Skeletal muscle satellite cell (primary cell): Measurements from ENCODE around the gene CDH23.

Experiments used
- H3K27me3 ChIP-seq: 2 replicates; pipeline ENCODE4 v1.7.0; 2013; ENCODE audit warnings: low read length; ENCODE audit not compliant: control insufficient read depth, insufficient read depth
- H3K36me3 ChIP-seq: 2 replicates; pipeline ENCODE4 v1.7.0; 2013; ENCODE audit warnings: mild to moderate bottlenecking, control low read depth, low read length; ENCODE audit not compliant: insufficient read depth
- H3K4me1 ChIP-seq: 2 replicates; pipeline ENCODE4 v1.7.0; 2013; ENCODE audit warnings: low read length; ENCODE audit not compliant: control insufficient read depth, insufficient read depth
- H3K4me2 ChIP-seq: 2 replicates; pipeline ENCODE4 v1.7.0; 2013; ENCODE audit warnings: mild to moderate bottlenecking, low read length
- H3K4me3 ChIP-seq: 2 replicates; pipeline ENCODE4 v1.7.0; 2013; ENCODE audit warnings: low read length
- H3K9ac ChIP-seq: 2 replicates; pipeline ENCODE4 v1.7.0; 2013; ENCODE audit warnings: mild to moderate bottlenecking, low read depth, low read length, moderate library complexity
- H3K9me3 ChIP-seq: replicated peaks from 2 replicates; pipeline ENCODE4 v1.7.0; 2013; ENCODE audit warnings: mild to moderate bottlenecking, control low read depth, low read length

Gene CDH23

GRCh38 chr10:71797533-71798307 lies 401.0 kb downstream of the CDH23 start:
- no peaks in the 10 kb centered on the region for H3K36me3 ChIP-seq
- H3K9me3 ChIP-seq, result no peaks in the 10 kb centered on the region
- H3K4me3 ChIP-seq, result no peak overlapping the region
- H3K9ac ChIP-seq, result no peak overlapping the region
- no peak overlapping the region for H3K4me2 ChIP-seq
- peaks cover 34% of the 10 kb centered on the region for H3K27me3 ChIP-seq
- H3K4me1 ChIP-seq, result no peaks in the 10 kb centered on the region

DNA sequence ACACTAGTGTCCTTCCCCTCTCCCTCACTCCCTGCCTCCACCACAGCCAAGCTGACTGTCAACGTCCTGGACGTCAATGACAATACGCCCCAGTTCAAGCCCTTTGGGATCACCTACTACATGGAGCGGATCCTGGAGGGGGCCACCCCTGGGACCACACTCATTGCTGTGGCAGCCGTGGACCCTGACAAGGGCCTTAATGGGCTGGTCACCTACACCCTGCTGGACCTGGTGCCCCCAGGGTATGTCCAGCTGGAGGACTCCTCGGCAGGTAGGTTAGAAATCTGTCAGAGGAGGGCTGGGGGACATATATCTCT lies 401.5 kb downstream of the CDH23 start:
- no peak overlapping the region for H3K4me3 ChIP-seq
- H3K36me3 ChIP-seq, result no peaks in the 10 kb centered on the region
- peaks cover 30% of the 10 kb centered on the region for H3K27me3 ChIP-seq
- H3K9ac ChIP-seq, result no peak overlapping the region
- no peak overlapping the region for H3K4me2 ChIP-seq
- no peaks in the 10 kb centered on the region for H3K4me1 ChIP-seq
- H3K9me3 ChIP-seq, result no peaks in the 10 kb centered on the region

DNA sequence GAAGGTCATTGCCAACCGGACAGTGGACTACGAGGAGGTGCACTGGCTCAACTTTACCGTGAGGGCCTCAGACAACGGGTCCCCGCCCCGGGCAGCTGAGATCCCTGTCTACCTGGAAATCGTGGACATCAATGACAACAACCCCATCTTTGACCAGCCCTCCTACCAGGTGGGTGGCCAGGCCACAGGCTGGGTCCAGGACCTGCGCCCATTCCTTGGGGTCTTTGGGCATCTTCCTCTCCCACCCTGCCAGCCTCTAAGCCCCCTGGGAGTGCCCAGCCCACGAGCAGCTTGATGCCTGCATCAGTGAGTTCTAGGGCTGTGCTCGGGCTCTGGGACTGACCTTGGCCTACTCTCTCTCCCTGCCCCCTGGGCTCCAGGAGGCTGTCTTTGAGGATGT lies 402.4 kb downstream of the CDH23 start:
- no peak overlapping the region for H3K9ac ChIP-seq
- H3K36me3 ChIP-seq, result no peaks in the 10 kb centered on the region
- no peak overlapping the region for H3K4me2 ChIP-seq
- H3K27me3 ChIP-seq, result peaks cover 32% of the 10 kb centered on the region
- no peaks in the 10 kb centered on the region for H3K4me1 ChIP-seq
- H3K4me3 ChIP-seq, result no peak overlapping the region
- no peaks in the 10 kb centered on the region for H3K9me3 ChIP-seq

DNA sequence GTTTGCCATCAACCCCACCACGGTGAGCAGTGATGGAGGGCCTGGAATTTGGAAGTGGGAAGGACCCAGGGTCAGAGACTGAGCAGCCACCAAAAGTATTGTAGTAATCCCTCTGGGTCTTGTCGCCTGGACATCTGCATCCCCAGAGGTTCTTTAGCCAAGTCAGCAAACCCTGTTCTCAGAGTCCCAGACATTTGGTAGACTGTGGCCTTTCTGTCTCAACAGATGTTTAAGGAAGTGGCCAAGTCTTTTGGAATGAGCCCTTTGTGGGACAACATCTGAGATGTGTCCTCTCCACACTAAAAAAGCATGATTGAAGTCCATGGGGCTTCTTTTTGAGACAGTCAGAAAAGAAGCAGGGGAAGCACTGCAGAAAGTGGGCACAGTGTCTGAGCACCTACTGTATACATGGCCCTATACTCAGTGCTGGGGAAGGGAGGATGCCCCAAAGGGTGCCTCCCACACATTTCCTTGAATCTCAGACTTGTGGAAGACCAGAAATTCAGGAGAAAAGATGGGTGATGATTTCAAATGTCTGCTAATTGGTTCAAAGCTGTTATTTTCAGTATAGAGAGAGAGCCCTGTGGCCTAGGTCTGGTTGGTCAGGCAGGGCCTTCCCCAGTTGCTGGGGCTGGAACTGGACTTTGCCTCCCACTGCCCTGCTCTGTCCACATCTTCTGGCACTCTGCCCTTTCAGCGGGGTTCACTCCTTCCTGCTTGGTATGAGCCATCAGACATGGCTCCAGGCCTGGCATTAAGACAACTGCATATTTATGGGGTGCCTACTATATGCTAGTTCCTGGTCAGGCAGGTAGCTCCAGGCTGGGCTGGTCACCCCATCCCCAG lies 403.1 kb downstream of the CDH23 start:
- Histone ChIP-seq H3K27me3 (peaks cover 31% of the 10 kb centered on the region), H3K36me3 (no peaks in the 10 kb centered on the region), H3K9ac (no peak overlapping the region), H3K9me3 (no peaks in the 10 kb centered on the region), H3K4me1 (no peaks in the 10 kb centered on the region), H3K4me3 (no peak overlapping the region), H3K4me2 (no peak overlapping the region)

DNA sequence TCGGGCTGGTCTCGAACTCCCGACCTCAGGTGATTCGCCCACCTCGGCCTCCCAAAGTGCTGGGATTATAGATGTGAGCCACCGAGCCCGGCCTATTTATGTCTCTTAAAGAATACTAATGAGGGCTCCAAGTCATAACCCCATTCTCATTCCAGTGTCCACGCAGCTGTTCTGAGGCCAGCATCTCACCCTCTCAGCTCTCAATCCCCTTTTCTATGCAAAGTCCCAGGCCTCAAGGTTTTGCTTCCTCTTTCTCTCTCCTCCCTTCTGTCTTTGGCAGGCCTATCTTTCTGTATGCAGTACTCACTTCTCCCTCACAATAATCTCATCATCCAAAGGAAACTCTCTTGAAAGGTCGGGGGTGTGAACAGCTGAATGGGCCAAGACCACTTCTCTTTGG lies 404.6 kb downstream of the CDH23 start:
- no peaks in the 10 kb centered on the region for H3K9me3 ChIP-seq
- H3K9ac ChIP-seq, result no peak overlapping the region
- no peak overlapping the region for H3K4me3 ChIP-seq
- H3K4me1 ChIP-seq, result no peaks in the 10 kb centered on the region
- no peaks in the 10 kb centered on the region for H3K36me3 ChIP-seq
- H3K4me2 ChIP-seq, result no peak overlapping the region
- H3K27me3 ChIP-seq, result peaks cover 39% of the 10 kb centered on the region

GRCh38 chr10:71802235-71802634 lies 405.5 kb downstream of the CDH23 start:
- Histone ChIP-seq H3K27me3 (peaks cover 36% of the 10 kb centered on the region), H3K4me2 (no peak overlapping the region), H3K9ac (no peak overlapping the region), H3K4me1 (no peaks in the 10 kb centered on the region), H3K36me3 (no peaks in the 10 kb centered on the region), H3K4me3 (no peak overlapping the region), H3K9me3 (no peaks in the 10 kb centered on the region)

DNA sequence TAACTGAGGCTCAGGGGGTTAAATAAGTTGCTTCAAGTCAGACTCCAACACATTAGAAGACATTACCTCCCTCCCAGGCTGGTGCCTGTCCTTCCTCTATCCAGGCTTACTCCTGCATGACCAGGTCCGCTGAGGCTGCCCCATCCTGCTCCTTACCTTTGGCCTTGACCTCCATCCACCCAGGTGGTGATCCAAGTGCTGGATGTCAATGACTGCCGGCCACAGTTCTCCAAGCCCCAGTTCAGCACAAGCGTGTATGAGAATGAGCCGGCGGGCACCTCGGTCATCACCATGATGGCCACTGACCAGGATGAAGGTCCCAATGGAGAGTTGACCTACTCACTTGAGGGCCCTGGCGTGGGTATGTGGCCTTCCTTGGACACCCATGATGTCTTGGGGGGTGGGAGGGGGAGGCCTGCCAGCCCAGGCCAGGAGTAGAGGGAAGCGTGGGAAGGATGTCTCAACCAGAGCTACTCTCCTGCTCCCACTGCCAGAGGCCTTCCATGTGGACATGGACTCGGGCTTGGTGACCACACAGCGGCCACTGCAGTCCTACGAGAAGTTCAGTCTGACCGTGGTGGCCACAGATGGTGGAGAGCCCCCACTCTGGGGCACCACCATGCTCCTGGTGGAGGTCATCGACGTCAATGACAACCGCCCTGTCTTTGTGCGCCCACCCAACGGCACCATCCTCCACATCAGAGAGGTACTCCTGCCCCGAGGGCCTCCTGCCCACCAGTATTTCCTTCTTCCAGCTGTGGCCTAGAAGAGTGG lies 406.2 kb downstream of the CDH23 start:
- H3K4me2 ChIP-seq, result no peak overlapping the region
- H3K36me3 ChIP-seq, result no peaks in the 10 kb centered on the region
- H3K9me3 ChIP-seq, result no peaks in the 10 kb centered on the region
- H3K4me1 ChIP-seq, result no peaks in the 10 kb centered on the region
- no peak overlapping the region for H3K9ac ChIP-seq
- H3K4me3 ChIP-seq, result no peak overlapping the region
- H3K27me3 ChIP-seq, result peaks cover 34% of the 10 kb centered on the region

DNA sequence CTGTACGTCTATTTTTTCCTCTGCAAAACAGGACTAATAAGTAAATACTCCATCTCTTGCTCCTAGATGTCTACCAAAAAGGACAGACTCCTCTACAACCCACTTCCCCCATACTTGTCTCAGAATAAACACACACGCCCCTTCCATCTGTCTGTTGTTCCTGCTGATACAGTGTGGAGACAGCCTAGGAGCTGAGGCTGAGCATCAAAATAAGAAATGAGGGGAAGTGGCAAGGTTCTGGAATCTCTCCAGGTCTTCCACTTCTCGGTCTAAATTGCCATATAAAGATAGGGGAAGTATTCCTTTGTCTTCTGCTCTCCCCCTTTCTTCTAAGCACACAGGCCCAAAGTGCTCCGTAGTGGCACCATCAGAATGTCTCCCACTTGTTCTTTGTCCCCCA lies 407.4 kb downstream of the CDH23 start:
- Histone ChIP-seq H3K36me3 (no peaks in the 10 kb centered on the region), H3K9ac (no peak overlapping the region), H3K4me1 (no peaks in the 10 kb centered on the region), H3K9me3 (no peaks in the 10 kb centered on the region), H3K4me3 (no peak overlapping the region), H3K27me3 (peaks cover 34% of the 10 kb centered on the region), H3K4me2 (no peak overlapping the region)

- H3K9ac ChIP-seq, result no peak overlapping the region
- no peaks in the 10 kb centered on the region for H3K4me1 ChIP-seq
- H3K4me2 ChIP-seq, result no peak overlapping the region
- H3K27me3 ChIP-seq, result peaks cover 27% of the 10 kb centered on the region
- H3K4me3 ChIP-seq, result no peak overlapping the region
- no peaks in the 10 kb centered on the region for H3K36me3 ChIP-seq
- H3K9me3 ChIP-seq, result no peaks in the 10 kb centered on the region
These were observed 409.3 kb downstream of the CDH23 start for GRCh38 chr10:71805776-71806703.

- peaks cover 21% of the 10 kb centered on the region for H3K27me3 ChIP-seq
- H3K36me3 ChIP-seq, result no peaks in the 10 kb centered on the region
- H3K9me3 ChIP-seq, result no peaks in the 10 kb centered on the region
- no peak overlapping the region for H3K9ac ChIP-seq
- H3K4me2 ChIP-seq, result no peak overlapping the region
- H3K4me3 ChIP-seq, result no peak overlapping the region
- no peaks in the 10 kb centered on the region for H3K4me1 ChIP-seq
These were observed 410.2 kb downstream of the CDH23 start for GRCh38 chr10:71806704-71807556.
